ENCODE data around the gene RNF224. TPM values are rescaled to one million over a fixed set of nuclear protein-coding genes. Genes with fewer than 3 reads are reported as not detected.

Gene RNF224
- polyA plus RNA-seq, 5 donors: 1.5 to 3.8 (median 3.5) TPM

- DNase-seq: no peak
These were observed 43.8 kb downstream of the RNF224 start for GRCh38 chr9:137270929-137271695.

- DNase-seq: no peak
These were observed 44.4 kb downstream of the RNF224 start for GRCh38 chr9:137271696-137272076.

- no peak for DNase-seq
These were observed 45.2 kb downstream of the RNF224 start for GRCh38 chr9:137272241-137273094.

DNA sequence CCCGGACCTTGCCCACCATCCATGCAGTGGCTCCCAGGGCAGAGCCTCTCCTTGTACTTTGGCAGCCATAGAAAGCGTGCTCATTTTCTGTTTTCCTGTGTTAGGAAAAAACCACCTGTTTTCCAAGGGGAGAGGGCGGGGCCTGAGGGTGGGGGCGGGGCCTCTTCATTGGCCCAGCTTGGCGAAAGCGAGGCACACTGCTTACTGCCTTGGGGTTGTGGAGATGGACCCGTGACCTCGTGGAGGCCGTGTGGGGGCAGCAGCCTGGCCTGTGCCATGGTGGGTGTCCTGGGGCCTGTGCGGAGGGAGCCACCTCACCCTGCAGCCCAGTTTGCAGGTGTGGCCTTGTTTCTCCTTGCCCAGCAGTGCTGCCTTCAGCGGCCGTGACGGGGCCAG, 45.8 kb downstream of the RNF224 start:
- DNase-seq: no peak

DNA sequence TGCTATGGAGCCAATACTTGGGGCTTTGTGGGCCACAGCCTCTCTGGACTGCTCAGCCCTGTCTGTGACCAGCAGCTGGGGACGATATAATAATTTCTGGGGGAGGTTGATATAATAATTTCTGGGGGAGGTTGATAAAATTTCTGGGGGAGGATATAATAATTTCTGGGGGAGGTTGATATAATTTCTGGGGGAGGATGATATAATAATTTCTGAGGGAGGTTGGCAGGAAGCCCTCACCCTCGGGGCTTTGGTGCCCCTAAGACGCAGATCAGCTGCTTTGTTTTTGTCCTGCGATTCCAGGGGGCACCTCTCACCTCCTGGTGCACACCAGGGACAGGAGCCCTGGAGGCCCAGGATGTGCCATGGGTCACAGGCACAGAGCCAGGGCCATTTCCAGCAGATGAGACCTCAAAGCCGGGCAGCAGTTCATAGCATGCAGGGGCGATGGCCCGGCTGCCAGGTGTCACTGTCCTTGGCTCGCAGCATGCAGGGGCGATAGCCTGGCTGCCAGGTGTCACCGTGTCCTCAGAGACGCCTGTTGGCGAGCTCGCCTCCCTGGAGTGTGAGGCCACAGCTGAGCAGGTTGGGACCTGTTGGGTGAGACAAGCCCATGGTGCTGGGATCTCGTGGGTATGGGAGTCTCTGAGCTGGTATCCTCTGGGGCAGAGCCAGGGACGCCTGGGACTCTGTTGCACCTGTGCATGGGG, 46.5 kb downstream of the RNF224 start:
- no peak for DNase-seq

DNA sequence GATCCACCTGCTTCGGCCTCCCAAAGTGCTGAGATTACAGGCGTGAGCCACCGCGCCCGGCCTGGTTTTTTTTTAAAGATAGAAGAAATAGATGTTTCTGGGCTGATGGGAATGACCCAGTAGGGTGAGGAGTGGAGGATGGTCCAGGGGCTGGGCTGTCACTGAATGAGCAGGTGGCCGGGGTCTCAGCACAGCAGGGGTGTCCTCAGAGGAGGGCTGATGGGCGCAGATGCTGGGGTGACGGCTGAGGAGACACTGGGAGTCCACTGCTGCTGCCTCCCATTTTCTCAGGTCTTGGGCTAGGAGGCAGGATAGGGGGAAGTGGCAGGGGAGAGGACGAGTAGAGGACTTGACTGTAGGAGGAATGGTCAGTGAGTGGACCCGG, 47.9 kb downstream of the RNF224 start:
- no peak for DNase-seq

- DNase-seq: no peak
These were observed 48.5 kb downstream of the RNF224 start for GRCh38 chr9:137275588-137276472.

DNA sequence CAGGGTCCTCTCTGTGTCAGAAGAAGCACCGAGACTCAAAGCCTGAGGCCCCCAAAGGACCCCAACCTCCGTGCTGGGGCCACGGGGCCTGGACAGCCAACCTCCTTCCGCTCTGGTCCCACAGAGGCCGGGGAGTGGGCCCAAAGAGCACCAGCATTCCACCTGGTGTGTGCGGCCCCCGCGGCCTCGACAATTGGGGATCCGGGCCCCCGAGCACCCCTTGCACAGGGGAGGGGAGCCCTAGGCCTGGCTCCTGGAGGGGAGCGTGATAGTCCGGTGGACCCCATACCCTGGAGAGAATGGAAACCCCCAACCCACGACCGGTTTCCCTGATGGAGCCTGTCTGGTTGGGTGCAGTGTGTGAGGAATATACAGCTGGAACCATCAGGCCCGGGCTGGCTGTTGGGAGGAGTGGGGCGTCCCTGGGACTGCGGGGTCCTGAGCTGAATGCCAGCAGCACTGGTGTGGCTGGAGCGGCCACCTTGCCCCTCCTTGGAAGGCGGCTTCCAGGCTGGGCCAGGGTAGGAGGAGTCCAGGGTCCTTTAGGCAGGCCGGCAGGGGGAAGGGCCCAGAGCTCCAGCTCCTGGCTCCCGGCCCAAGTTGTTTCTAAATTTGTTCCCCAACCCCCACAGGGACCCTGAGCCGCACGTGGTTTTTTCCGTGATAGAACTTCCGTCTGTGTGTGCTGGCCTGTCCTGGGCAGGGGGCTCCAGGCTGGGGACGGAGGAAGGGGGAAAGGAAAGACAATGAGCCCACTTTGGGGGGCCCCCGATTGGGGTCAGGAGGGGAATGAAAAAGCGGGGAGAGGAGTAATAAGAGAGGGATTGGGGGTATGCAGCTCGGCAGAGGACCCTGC, 49.4 kb downstream of the RNF224 start:
- peak; percentile 87 to 90 for DNase-seq

GRCh38 chr9:137277329-137278041, 50.2 kb downstream of the RNF224 start, which contains the start of gene TOR4A:
TSS of gene TOR4A (plus strand) at chr9:137277726. CDS start at chr9:137278690, 964 bp downstream.
- peak in 1 of 2 donors; percentile 78 for DNase-seq

DNA sequence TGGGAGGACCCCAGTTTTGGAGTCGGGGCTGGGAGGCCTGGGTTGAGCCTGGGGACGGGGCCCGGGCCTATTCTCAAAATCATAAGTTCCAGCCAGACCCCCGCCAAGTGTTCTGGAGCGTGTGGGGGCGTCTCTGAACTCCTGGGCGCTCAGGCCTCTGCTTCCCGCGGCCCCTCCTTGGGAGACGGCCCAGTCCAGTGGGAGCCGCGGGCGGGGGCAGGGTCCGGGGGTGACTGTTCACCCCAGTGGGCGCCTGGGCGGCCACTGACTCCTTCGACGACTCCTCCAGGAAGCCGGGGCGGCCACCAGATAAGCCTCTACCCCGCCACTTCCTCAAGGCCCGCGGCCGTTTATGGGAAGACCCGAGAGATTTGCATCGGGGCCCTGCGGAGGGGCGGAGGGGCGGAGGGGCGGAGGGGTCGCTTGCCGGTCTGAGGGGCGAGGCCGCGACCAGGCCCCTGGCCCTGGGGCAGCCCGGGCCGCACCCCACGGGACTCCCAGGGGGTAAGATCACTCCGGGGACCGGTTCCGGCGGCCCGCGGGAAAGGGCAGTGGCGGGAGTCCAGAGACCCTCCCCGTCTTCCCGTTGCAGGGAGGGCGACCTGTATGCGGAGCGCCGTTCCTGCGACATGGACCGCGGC, 50.9 kb downstream of the RNF224 start:
- DNase-seq: no peak

Other genes starting within 250 kb of the RNF224 start
- 10 to 100 TPM; 21.1 to 66.2 (median 29.6) TPM for gene PTGDS, start 250.0 kb upstream of the RNF224 start, polyA plus RNA-seq (ENCODE audit: insufficient read depth in 1 of 5, insufficient read length in 5 of 5, low replicate concordance in 1 of 5)
- gene LCNL1, start 244.5 kb upstream of the RNF224 start, polyA plus RNA-seq (ENCODE audit: insufficient read depth in 1 of 5, insufficient read length in 5 of 5, low replicate concordance in 1 of 5): 1 to 10 TPM in 2 of 5 donors, under 1 TPM in 3; 0.59 to 1.9 (median 0.89) TPM
- gene PAXX, start 235.1 kb upstream of the RNF224 start, polyA plus RNA-seq (ENCODE audit: insufficient read depth in 1 of 5, insufficient read length in 5 of 5, low replicate concordance in 1 of 5): 10 to 100 TPM; 26.2 to 57.5 (median 36.8) TPM
- 10 to 100 TPM; 25.9 to 74.3 (median 43.8) TPM for gene CLIC3, start 230.9 kb upstream of the RNF224 start, polyA plus RNA-seq (ENCODE audit: insufficient read depth in 1 of 5, insufficient read length in 5 of 5, low replicate concordance in 1 of 5)
- gene ABCA2, start 199.3 kb upstream of the RNF224 start, polyA plus RNA-seq (ENCODE audit: insufficient read depth in 1 of 5, insufficient read length in 5 of 5, low replicate concordance in 1 of 5): 10 to 100 TPM; 16.0 to 35.7 (median 21.0) TPM
- under 1 TPM in 1 of 5 donors, not detected in 4; 0.08 TPM for gene FUT7, start 195.4 kb upstream of the RNF224 start, polyA plus RNA-seq (ENCODE audit: insufficient read depth in 1 of 5, insufficient read length in 5 of 5, low replicate concordance in 1 of 5)
- 10 to 100 TPM; 20.6 to 61.5 (median 33.8) TPM for gene NPDC1, start 181.3 kb upstream of the RNF224 start, polyA plus RNA-seq (ENCODE audit: insufficient read depth in 1 of 5, insufficient read length in 5 of 5, low replicate concordance in 1 of 5)
- gene ENTPD2, start 173.4 kb upstream of the RNF224 start, polyA plus RNA-seq (ENCODE audit: insufficient read depth in 1 of 5, insufficient read length in 5 of 5, low replicate concordance in 1 of 5): 1 to 10 TPM; 2.0 to 5.4 (median 3.2) TPM
- gene SAPCD2, start 156.9 kb upstream of the RNF224 start, polyA plus RNA-seq (ENCODE audit: insufficient read depth in 1 of 5, insufficient read length in 5 of 5, low replicate concordance in 1 of 5): 10 to 100 TPM in 3 of 5 donors, 1 to 10 TPM in 2; 8.9 to 13.7 (median 10.3) TPM
- 1 to 10 TPM; 4.6 to 8.4 (median 5.6) TPM for gene UAP1L1, start 150.0 kb upstream of the RNF224 start, polyA plus RNA-seq (ENCODE audit: insufficient read depth in 1 of 5, insufficient read length in 5 of 5, low replicate concordance in 1 of 5)
- 10 to 100 TPM; 50.7 to 68.6 (median 60.1) TPM for gene MAN1B1, start 140.5 kb upstream of the RNF224 start, polyA plus RNA-seq (ENCODE audit: insufficient read depth in 1 of 5, insufficient read length in 5 of 5, low replicate concordance in 1 of 5)
- gene DPP7, start 112.8 kb upstream of the RNF224 start, polyA plus RNA-seq (ENCODE audit: insufficient read depth in 1 of 5, insufficient read length in 5 of 5, low replicate concordance in 1 of 5): 10 to 100 TPM; 27.2 to 50.4 (median 48.6) TPM
- gene GRIN1, start 88.3 kb upstream of the RNF224 start, polyA plus RNA-seq (ENCODE audit: insufficient read depth in 1 of 5, insufficient read length in 5 of 5, low replicate concordance in 1 of 5): under 1 TPM; 0.12 to 0.51 (median 0.23) TPM
- under 1 TPM in 4 of 5 donors, not detected in 1; 0.23 to 0.49 (median 0.37) TPM for gene LRRC26, start 57.5 kb upstream of the RNF224 start, polyA plus RNA-seq (ENCODE audit: insufficient read depth in 1 of 5, insufficient read length in 5 of 5, low replicate concordance in 1 of 5)
- not detected for gene TMEM210, start 55.4 kb upstream of the RNF224 start, polyA plus RNA-seq (ENCODE audit: insufficient read depth in 1 of 5, insufficient read length in 5 of 5, low replicate concordance in 1 of 5)
- 10 to 100 TPM; 34.4 to 53.0 (median 44.4) TPM for gene ANAPC2, start 38.9 kb upstream of the RNF224 start, polyA plus RNA-seq (ENCODE audit: insufficient read depth in 1 of 5, insufficient read length in 5 of 5, low replicate concordance in 1 of 5)
- 10 to 100 TPM; 34.4 to 69.2 (median 43.9) TPM for gene SSNA1, start 38.8 kb upstream of the RNF224 start, polyA plus RNA-seq (ENCODE audit: insufficient read depth in 1 of 5, insufficient read length in 5 of 5, low replicate concordance in 1 of 5)
- gene TPRN, start 26.8 kb upstream of the RNF224 start, polyA plus RNA-seq (ENCODE audit: insufficient read depth in 1 of 5, insufficient read length in 5 of 5, low replicate concordance in 1 of 5): 10 to 100 TPM in 2 of 5 donors, 1 to 10 TPM in 3; 5.9 to 12.1 (median 7.6) TPM
- 10 to 100 TPM; 31.5 to 40.1 (median 35.4) TPM for gene TMEM203, start 21.9 kb upstream of the RNF224 start, polyA plus RNA-seq (ENCODE audit: insufficient read depth in 1 of 5, insufficient read length in 5 of 5, low replicate concordance in 1 of 5)
- gene NDOR1, start 21.8 kb upstream of the RNF224 start, polyA plus RNA-seq (ENCODE audit: insufficient read depth in 1 of 5, insufficient read length in 5 of 5, low replicate concordance in 1 of 5): 10 to 100 TPM in 2 of 5 donors, 1 to 10 TPM in 3; 6.9 to 16.1 (median 9.8) TPM
- gene RNF208, start 5.3 kb upstream of the RNF224 start, polyA plus RNA-seq (ENCODE audit: insufficient read depth in 1 of 5, insufficient read length in 5 of 5, low replicate concordance in 1 of 5): 10 to 100 TPM in 1 of 5 donors, 1 to 10 TPM in 4; 3.2 to 10.8 (median 6.3) TPM
- 1 to 10 TPM in 4 of 5 donors, under 1 TPM in 1; 0.96 to 3.0 (median 2.0) TPM for gene CYSRT1, start 2.3 kb upstream of the RNF224 start, polyA plus RNA-seq (ENCODE audit: insufficient read depth in 1 of 5, insufficient read length in 5 of 5, low replicate concordance in 1 of 5)
- gene SLC34A3, start 3.4 kb downstream of the RNF224 start, polyA plus RNA-seq (ENCODE audit: insufficient read depth in 1 of 5, insufficient read length in 5 of 5, low replicate concordance in 1 of 5): 1 to 10 TPM in 4 of 5 donors, under 1 TPM in 1; 0.84 to 2.5 (median 1.9) TPM
- 100 to 1,000 TPM; 211 to 322 (median 258) TPM for gene TUBB4B, start 13.8 kb downstream of the RNF224 start, polyA plus RNA-seq (ENCODE audit: insufficient read depth in 1 of 5, insufficient read length in 5 of 5, low replicate concordance in 1 of 5)
- gene STPG3, start 23.8 kb downstream of the RNF224 start, polyA plus RNA-seq (ENCODE audit: insufficient read depth in 1 of 5, insufficient read length in 5 of 5, low replicate concordance in 1 of 5): 1 to 10 TPM in 2 of 5 donors, under 1 TPM in 3; 0.26 to 1.5 (median 0.98) TPM
- gene NELFB, start 27.8 kb downstream of the RNF224 start, polyA plus RNA-seq (ENCODE audit: insufficient read depth in 1 of 5, insufficient read length in 5 of 5, low replicate concordance in 1 of 5): 10 to 100 TPM; 43.3 to 73.2 (median 55.3) TPM
- gene TOR4A, start 50.2 kb downstream of the RNF224 start, polyA plus RNA-seq (ENCODE audit: insufficient read depth in 1 of 5, insufficient read length in 5 of 5, low replicate concordance in 1 of 5): 10 to 100 TPM in 3 of 5 donors, 1 to 10 TPM in 2; 6.6 to 17.8 (median 10.3) TPM
- gene NRARP, start 74.8 kb downstream of the RNF224 start, polyA plus RNA-seq (ENCODE audit: insufficient read depth in 1 of 5, insufficient read length in 5 of 5, low replicate concordance in 1 of 5): 10 to 100 TPM in 1 of 5 donors, 1 to 10 TPM in 4; 7.5 to 14.7 (median 9.0) TPM
- 10 to 100 TPM; 10.9 to 22.0 (median 15.0) TPM for gene EXD3, start 195.7 kb downstream of the RNF224 start, polyA plus RNA-seq (ENCODE audit: insufficient read depth in 1 of 5, insufficient read length in 5 of 5, low replicate concordance in 1 of 5)
- 1 to 10 TPM; 3.9 to 8.4 (median 6.9) TPM for gene NOXA1, start 195.9 kb downstream of the RNF224 start, polyA plus RNA-seq (ENCODE audit: insufficient read depth in 1 of 5, insufficient read length in 5 of 5, low replicate concordance in 1 of 5)
- gene ENTPD8, start 213.9 kb downstream of the RNF224 start, polyA plus RNA-seq (ENCODE audit: insufficient read depth in 1 of 5, insufficient read length in 5 of 5, low replicate concordance in 1 of 5): under 1 TPM; 0.32 to 0.63 (median 0.52) TPM
- gene NSMF, start 231.8 kb downstream of the RNF224 start, polyA plus RNA-seq (ENCODE audit: insufficient read depth in 1 of 5, insufficient read length in 5 of 5, low replicate concordance in 1 of 5): 10 to 100 TPM; 31.1 to 46.8 (median 40.3) TPM